Measurements from ENCODE around the gene EPB41L4B.

Gene EPB41L4B

DNA sequence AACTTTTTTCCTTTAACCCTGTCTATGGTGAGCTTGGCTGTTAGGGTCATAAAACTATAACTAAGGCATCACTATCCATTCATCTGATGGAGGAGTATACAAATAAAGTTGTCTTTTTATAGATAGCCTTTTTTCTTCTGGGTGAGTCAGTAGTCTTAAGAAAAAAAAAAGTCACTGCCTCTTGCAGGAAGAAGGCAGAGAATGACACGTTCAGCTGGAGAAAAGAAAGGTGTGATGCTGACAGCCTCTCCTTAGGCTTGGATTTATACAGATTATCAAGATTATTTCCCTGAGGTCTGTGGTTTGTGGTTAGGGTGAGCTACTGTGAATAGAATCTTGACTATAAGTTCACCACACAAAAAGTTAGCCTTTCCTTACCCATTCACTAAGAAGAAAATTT is 23.0 kb downstream of the EPB41L4B start:
- no peak for DNase-seq (ENCODE audit: extremely low read depth, insufficient read length)
- TF ChIP-seq, protein P1, sequence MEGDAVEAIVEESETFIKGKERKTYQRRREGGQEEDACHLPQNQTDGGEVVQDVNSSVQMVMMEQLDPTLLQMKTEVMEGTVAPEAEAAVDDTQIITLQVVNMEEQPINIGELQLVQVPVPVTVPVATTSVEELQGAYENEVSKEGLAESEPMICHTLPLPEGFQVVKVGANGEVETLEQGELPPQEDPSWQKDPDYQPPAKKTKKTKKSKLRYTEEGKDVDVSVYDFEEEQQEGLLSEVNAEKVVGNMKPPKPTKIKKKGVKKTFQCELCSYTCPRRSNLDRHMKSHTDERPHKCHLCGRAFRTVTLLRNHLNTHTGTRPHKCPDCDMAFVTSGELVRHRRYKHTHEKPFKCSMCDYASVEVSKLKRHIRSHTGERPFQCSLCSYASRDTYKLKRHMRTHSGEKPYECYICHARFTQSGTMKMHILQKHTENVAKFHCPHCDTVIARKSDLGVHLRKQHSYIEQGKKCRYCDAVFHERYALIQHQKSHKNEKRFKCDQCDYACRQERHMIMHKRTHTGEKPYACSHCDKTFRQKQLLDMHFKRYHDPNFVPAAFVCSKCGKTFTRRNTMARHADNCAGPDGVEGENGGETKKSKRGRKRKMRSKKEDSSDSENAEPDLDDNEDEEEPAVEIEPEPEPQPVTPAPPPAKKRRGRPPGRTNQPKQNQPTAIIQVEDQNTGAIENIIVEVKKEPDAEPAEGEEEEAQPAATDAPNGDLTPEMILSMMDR (IDR thresholded peaks at IDR 0.05; ENCODE audit: insufficient read depth, low read length, poor library complexity, severe bottlenecking) = no peak

DNA sequence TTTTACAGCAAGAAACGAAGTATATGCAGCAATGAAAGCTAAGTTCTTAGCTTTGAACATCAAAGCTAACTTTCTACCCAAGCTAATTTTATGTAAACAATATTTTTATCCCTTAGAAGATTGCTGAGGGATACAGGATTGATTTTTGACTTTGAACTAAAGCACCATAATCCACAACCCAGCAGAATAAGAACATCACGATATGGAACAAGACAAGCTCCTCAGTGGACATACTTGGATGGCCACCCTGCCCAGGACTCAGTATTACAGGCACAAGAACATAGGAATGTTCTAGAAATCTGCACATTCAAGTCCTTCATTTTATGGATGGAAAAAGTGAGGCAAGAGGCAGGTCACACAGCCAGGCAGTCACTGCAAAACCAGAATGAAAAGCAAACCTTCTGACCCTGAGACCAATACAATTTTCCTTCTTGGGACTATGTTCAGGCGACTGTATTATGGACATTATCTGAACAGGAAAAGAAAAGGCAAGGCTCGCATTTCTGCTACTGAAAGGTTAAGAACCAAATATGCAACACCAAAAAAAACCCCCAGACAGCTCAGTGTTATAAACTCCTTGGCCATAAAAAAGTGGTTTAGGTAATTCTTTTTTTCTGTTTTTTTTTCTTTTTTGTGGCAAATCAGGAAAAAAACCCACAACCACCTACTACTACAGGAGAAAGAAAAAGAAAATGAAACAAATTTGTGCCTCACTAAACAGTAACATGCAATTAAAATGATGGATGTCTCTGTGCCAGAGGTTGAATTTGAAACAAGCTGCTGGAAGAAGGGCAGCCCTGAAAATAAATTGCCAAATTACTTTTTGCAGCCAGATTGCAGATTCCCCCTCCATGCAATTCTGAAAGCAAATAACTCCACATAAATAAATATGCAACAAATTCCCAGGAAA is 25.4 kb downstream of the EPB41L4B start:
- no peaks in the 10 kb centered on the region for H3K27me3 ChIP-seq (replicated peaks; ENCODE audit: control insufficient read depth, insufficient read depth, low read length)
- H3K4me3 ChIP-seq (replicated peaks; ENCODE audit: low read depth, low read length) = no peak overlapping the region
- TF ChIP-seq, protein P1 (IDR thresholded peaks at IDR 0.05; ENCODE audit: insufficient read depth, low read length, poor library complexity, severe bottlenecking) = no peak
- DNase-seq (ENCODE audit: extremely low read depth, insufficient read length) = no peak
- H3K36me3 ChIP-seq (ENCODE audit: control insufficient read depth, insufficient read depth, low read length) = no peaks in the 10 kb centered on the region

More for the DNA sequence above, 23.0 kb downstream of the EPB41L4B start:
- H3K27me3 ChIP-seq (replicated peaks; ENCODE audit: control insufficient read depth, insufficient read depth, low read length) = no peaks in the 10 kb centered on the region; the same call in 1 of the 2 replicates
- H3K4me3 ChIP-seq (replicated peaks; ENCODE audit: low read depth, low read length) = no peak overlapping the region
- no peaks in the 10 kb centered on the region for H3K36me3 ChIP-seq (ENCODE audit: control insufficient read depth, insufficient read depth, low read length)

DNA sequence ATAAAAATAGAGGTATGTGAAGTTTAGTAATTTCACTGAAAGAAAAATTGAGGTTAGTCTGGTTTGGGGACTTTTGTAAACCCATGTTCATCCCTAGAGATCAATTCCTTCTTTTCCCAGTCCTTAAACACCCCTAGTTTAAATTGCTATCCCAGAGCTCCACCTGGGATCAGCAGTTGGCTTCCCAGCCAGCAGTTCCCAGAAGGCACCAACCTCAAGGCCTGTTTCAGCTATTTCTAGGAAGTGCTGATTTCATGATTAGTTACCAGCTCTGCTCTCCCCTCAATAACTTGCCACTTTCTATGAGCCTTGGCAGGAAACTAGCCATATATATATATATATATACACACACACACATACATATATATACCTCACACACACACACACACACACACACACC is 30.5 kb downstream of the EPB41L4B start:
- H3K36me3 ChIP-seq (ENCODE audit: control insufficient read depth, insufficient read depth, low read length) = no peaks in the 10 kb centered on the region
- H3K27me3 ChIP-seq (replicated peaks; ENCODE audit: control insufficient read depth, insufficient read depth, low read length) = peaks cover 2% of the 10 kb centered on the region; the same call in 1 of the 2 replicates
- no peak overlapping the region for H3K4me3 ChIP-seq (replicated peaks; ENCODE audit: low read depth, low read length)
- TF ChIP-seq, protein P1 (IDR thresholded peaks at IDR 0.05; ENCODE audit: insufficient read depth, low read length, poor library complexity, severe bottlenecking) = no peak
- DNase-seq (ENCODE audit: extremely low read depth, insufficient read length) = no peak

DNA sequence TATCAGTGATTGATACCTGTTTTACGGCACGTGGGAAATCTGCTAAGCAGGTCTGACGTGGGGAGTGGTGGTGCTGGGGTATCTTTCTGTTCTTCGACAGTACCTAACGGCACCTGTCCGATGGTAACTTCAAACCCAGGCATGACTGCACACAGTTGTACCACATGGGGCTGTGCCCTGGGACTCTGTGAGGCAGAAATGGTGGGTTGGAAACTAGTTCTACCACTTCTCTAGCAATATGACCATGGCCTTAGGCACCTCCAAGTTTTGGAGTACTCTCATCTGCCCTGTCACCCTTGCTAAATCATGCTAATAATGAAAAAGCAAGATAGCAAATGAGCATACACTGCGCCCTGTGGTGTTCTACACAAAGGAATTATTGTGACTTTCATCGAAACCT is 30.9 kb downstream of the EPB41L4B start:
- no peak for DNase-seq (ENCODE audit: extremely low read depth, insufficient read length)
- H3K27me3 ChIP-seq (replicated peaks; ENCODE audit: control insufficient read depth, insufficient read depth, low read length) = peaks cover 2% of the 10 kb centered on the region; the same call in 1 of the 2 replicates
- TF ChIP-seq, protein P1 (IDR thresholded peaks at IDR 0.05; ENCODE audit: insufficient read depth, low read length, poor library complexity, severe bottlenecking) = no peak
- H3K4me3 ChIP-seq (replicated peaks; ENCODE audit: low read depth, low read length) = no peak overlapping the region
- H3K36me3 ChIP-seq (ENCODE audit: control insufficient read depth, insufficient read depth, low read length) = no peaks in the 10 kb centered on the region

DNA sequence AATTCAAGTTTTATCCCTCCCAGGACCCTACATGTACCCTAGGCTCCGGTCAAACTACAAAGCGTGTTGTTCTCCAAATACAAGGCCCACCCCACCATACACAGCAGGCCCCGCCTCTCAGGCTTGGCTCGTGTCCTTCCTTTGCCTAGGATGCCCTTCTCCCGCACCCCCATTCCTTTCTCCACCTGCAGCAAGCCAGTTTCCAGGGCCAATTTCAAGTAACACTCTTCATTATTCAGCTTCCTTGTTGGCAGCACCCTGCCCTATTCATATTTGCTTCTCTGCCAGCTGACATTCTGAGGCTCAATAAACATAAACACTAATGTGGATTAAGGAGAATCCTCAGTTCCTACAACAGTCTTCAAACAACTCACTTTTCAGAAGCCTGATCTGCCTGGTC is 31.7 kb downstream of the EPB41L4B start:
- no peak for DNase-seq (ENCODE audit: extremely low read depth, insufficient read length)
- Histone ChIP-seq H3K4me3 (replicated peaks; ENCODE audit: low read depth, low read length) (no peak overlapping the region), H3K36me3 (ENCODE audit: control insufficient read depth, insufficient read depth, low read length) (no peaks in the 10 kb centered on the region), H3K27me3 (replicated peaks; ENCODE audit: control insufficient read depth, insufficient read depth, low read length) (peaks cover 2% of the 10 kb centered on the region; the same call in 1 of the 2 replicates)
- TF ChIP-seq, protein P1 (IDR thresholded peaks at IDR 0.05; ENCODE audit: insufficient read depth, low read length, poor library complexity, severe bottlenecking) = no peak
